Testis (tissue), 3 donors: Measurements from ENCODE around the gene STK17A. TPM values are rescaled to one million over a fixed set of nuclear protein-coding genes. Genes with fewer than 3 reads are reported as not detected.

ENCODE experiments used
- DNase-seq: peaks from one replicate; pipeline ENCODE4 v3.0.0-alpha.2; 2019
- H3K27ac ChIP-seq, 2 donors: fragments of 200-600 bp; sonication (generic); one replicate each; pipeline ENCODE4 v1.5.1; 2019
- H3K27me3 ChIP-seq: fragments of 200-600 bp; sonication (generic); one replicate; pipeline ENCODE4 v1.5.1; 2019
- H3K36me3 ChIP-seq: fragments of 200-600 bp; sonication (generic); one replicate; pipeline ENCODE4 v1.5.1; 2017; ENCODE audit warnings: low read depth; ENCODE audit errors: missing control alignments
- H3K4me1 ChIP-seq: fragments of 200-600 bp; sonication (generic); one replicate; pipeline ENCODE4 v1.5.1; 2019
- H3K4me3 ChIP-seq, 2 donors: fragments of 200-600 bp; sonication (generic); one replicate each; pipeline ENCODE4 v1.5.1; 2017 to 2019
- H3K9me3 ChIP-seq: fragments of 200-600 bp; sonication (generic); one replicate; pipeline ENCODE4 v1.5.1; 2017
- CTCF ChIP-seq, 3 experiments: fragments of 450-650 bp in 2 of 3; fragments of 200-600 bp in 1 of 3; sonication (generic) in 1 of 3; IDR thresholded peaks; one replicate each; pipeline ENCODE4 v1.5.1; 2016 to 2019; ENCODE audit warnings: antibody characterized with exemption in 3 of 3, mild to moderate bottlenecking in 2 of 3, moderate library complexity in 1 of 3
- POLR2A ChIP-seq: fragments of 450-650 bp; IDR thresholded peaks from one replicate; pipeline ENCODE4 v1.6.1; 2017; ENCODE audit warnings: antibody characterized with exemption, mild to moderate bottlenecking, moderate library complexity
- WGBS, 2 donors: methylation state at CpG; one replicate each; pipeline ENCODE4 v1.1.5; 2018; 5-methylcytosine and 5-hydroxymethylcytosine counted together
- intact Hi-C: fragments of 100-400 bp; cut with DNase I; formaldehyde crosslinking; loops from one replicate; pipeline ENCODE4 v1.15.1; 2023; ENCODE audit warnings: low total_unique reads
- polyA plus RNA-seq: library from polyadenylated mRNA; stranded (reverse); fragments of 350-450 nt; fragmentation: Illumina TruSeq; extraction: RNeasy Lipid Tissue Mini Kit (QIAGEN cat#74804); gene quantifications from one replicate; pipeline ENCODE4 v1.2.3, GENCODE V29; 2014; ENCODE audit warnings: low read depth, low replicate concordance; ENCODE audit not compliant: insufficient read depth
- total RNA-seq, 2 donors: library from RNA; depleted of rRNA; stranded (reverse); fragments of >200 nt; gene quantifications; one replicate each; pipeline ENCODE4 v1.2.3, GENCODE V29; 2016

STK17A gene
- total and polyA plus RNA-seq, 3 donors from 2014 or later: 14.8 to 43.2 (median 18.8) TPM

GRCh38 chr7:43630482-43630881 lies 47.6 kb downstream of the STK17A start:
- TF ChIP-seq CTCF (IDR thresholded peaks at IDR 0.05): no peak
- no peak for TF ChIP-seq POLR2A
- DNase-seq: no peak
- no peaks in the 10 kb centered on the region for H3K9me3 ChIP-seq
- no peaks in the 10 kb centered on the region for H3K4me1 ChIP-seq
- intact Hi-C loops: no loop called here
- H3K4me3 ChIP-seq: no peak overlapping the region
- 79 to 81% methylated on average over 3 of the region's 3 CpGs for WGBS, 2 donors
- H3K27me3 ChIP-seq: no peaks in the 10 kb centered on the region
- no peak overlapping the region for H3K27ac ChIP-seq
- H3K36me3 ChIP-seq: no peaks in the 10 kb centered on the region

- H3K27me3 ChIP-seq: no peaks in the 10 kb centered on the region
- no peak overlapping the region for H3K4me3 ChIP-seq
- 91 to 95% methylated on average over 2 of the region's 2 CpGs for WGBS, 2 donors
- no peak for DNase-seq
- intact Hi-C loops: no loop called here
- no peaks in the 10 kb centered on the region for H3K9me3 ChIP-seq
- no peak for TF ChIP-seq POLR2A
- TF ChIP-seq CTCF (IDR thresholded peaks at IDR 0.05): no peak
- H3K36me3 ChIP-seq: no peaks in the 10 kb centered on the region
- H3K27ac ChIP-seq: no peak overlapping the region
- no peaks in the 10 kb centered on the region for H3K4me1 ChIP-seq
Observed at GRCh38 chr7:43631559-43631958, 48.7 kb downstream of the STK17A start.

GRCh38 chr7:43632746-43633145 lies 49.8 kb downstream of the STK17A start:
- TF ChIP-seq POLR2A (no peak), CTCF (IDR thresholded peaks at IDR 0.05) (no peak)
- no peaks in the 10 kb centered on the region for H3K36me3 ChIP-seq
- 96% methylated on average over 4 of the region's 4 CpGs for WGBS, 2 donors
- H3K4me3 ChIP-seq: no peak overlapping the region
- H3K27me3 ChIP-seq: no peaks in the 10 kb centered on the region
- no peaks in the 10 kb centered on the region for H3K9me3 ChIP-seq
- no peak overlapping the region for H3K27ac ChIP-seq
- no peak for DNase-seq
- H3K4me1 ChIP-seq: no peaks in the 10 kb centered on the region
- intact Hi-C loops: no loop called here

GRCh38 chr7:43634384-43634783 lies 51.5 kb downstream of the STK17A start:
- no peaks in the 10 kb centered on the region for H3K36me3 ChIP-seq
- no peak overlapping the region for H3K27ac ChIP-seq
- no peak for TF ChIP-seq CTCF (IDR thresholded peaks at IDR 0.05)
- no peak for TF ChIP-seq POLR2A
- H3K4me1 ChIP-seq: no peaks in the 10 kb centered on the region
- intact Hi-C loops: no loop called here
- H3K4me3 ChIP-seq: no peak overlapping the region
- no peaks in the 10 kb centered on the region for H3K27me3 ChIP-seq
- no peaks in the 10 kb centered on the region for H3K9me3 ChIP-seq
- 83 to 100% methylated on average over 1 to 2 of the region's 2 CpGs for WGBS, 2 donors
- no peak for DNase-seq

- no peaks in the 10 kb centered on the region for H3K27me3 ChIP-seq
- TF ChIP-seq CTCF (IDR thresholded peaks at IDR 0.05) (no peak), POLR2A (no peak)
- DNase-seq: no peak
- H3K36me3 ChIP-seq: no peaks in the 10 kb centered on the region
- WGBS, 2 donors: 83 to 90% methylated on average over 6 of the region's 6 CpGs
- no peak overlapping the region for H3K4me3 ChIP-seq
- intact Hi-C loops: no loop called here
- no peaks in the 10 kb centered on the region for H3K4me1 ChIP-seq
- H3K27ac ChIP-seq: no peak overlapping the region
- H3K9me3 ChIP-seq: no peaks in the 10 kb centered on the region
Observed at GRCh38 chr7:43636093-43636492, 53.2 kb downstream of the STK17A start.
